HG02852 (cell line): ENCODE results near the gene ETV2.
A peak's percentile ranks its signal among the peaks of the same experiment; 100 is the strongest.
"Not testable (repeated sequence)": the region's sequence is repeated elsewhere in the genome, so short reads cannot be mapped to it uniquely, and the experiment has no call there.

Source experiments
- ATAC-seq: cut with Tn5 transposase; IDR thresholded peaks from one replicate; pipeline ENCODE4 v1.9.1; 2021; ENCODE audit warnings: mild to moderate bottlenecking, moderate library complexity; ENCODE audit not compliant: unreplicated experiment

ETV2 gene

DNA sequence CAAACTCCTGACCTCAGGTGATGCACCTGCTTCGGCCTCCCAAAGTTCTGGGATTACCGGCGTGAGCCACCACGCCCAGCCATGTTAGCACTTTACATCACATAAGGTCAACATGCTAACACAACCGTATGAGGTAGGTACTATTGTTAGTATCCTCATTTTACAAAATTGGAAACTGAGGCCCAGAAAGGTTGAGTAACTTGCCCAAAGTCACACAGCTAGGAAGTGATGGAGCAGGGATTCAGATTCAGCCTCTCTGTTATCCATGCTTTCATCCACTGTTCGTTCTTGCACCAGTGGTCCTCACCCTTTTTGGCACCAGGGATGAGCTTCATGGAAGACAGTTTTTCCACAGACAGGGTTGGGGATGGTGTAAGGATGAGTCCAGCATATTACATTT, 15.2 kb downstream of the ETV2 start:
- no peak for ATAC-seq

DNA sequence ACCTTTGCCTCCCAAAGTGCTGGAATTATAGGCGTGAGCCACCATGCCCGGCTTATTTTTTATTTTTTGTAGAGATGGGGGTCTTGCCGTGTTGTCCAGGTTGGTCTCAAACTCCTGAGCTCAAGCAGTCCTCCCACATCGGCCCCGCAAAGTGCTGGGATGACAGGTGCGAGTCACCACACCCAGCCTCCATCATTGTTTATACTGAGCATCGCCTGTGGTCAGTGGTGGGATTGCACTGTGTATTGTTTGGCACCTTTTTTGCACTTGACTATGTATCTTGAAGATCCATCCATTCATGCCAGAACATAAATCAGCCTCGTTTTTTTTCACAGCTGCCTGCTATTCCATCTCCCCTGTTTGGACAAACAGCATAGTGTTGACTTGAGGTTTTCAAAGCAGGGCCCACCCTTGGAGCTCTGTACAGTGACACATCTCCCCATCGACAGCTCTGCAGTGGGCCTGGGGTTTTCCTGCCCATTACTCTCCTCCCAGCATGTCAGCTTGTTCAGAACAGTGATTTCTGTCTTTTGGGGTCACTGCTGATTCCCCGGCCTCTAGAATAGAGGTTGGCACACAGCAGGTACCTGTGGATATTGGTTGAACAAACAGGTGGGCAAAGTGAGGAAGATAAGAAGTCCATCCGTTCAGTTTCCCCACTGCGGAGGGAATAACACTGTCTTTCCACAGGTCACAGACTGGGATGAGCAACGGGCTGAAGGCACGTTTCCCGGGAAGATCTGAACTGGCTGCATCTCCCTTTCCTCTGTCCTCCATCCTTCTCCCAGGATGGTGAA, 16.6 kb downstream of the ETV2 start:
- no peak for ATAC-seq

DNA sequence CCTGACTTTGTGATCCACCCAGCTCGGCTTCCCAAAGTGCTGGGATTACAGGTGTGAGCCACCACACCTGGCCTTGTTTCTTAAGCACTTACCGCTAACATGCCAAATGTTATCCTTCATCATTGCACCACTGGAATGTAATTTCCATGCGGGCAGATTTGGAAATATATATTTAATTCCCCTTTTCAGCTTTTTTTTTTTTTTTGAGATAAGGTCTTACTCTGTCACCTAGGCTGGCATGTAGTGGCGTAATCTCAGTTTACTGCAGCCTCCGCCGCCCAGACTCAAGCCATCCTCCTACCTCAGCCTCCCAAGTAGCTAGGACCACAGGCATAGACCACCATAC, 20.4 kb downstream of the ETV2 start:
- no peak for ATAC-seq

DNA sequence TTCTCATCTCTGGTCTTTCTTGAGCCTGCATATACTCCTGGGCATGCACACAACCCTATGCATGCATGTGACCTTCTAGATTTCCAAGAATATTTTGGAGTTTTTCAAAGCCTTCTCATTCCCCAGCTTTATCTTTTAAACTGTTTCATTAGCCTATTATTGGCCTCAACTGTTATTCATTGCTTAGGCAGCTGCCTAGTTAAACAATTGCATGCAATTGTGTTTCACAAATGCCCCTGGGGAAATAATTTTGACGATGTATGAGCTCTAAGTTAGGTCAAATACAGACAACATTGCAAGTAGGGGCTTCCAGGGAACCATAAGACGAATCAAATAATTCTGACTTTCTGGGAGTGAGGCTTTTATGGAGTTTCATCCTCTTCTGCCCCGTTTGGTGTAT, 22.4 kb downstream of the ETV2 start:
- no peak for ATAC-seq

DNA sequence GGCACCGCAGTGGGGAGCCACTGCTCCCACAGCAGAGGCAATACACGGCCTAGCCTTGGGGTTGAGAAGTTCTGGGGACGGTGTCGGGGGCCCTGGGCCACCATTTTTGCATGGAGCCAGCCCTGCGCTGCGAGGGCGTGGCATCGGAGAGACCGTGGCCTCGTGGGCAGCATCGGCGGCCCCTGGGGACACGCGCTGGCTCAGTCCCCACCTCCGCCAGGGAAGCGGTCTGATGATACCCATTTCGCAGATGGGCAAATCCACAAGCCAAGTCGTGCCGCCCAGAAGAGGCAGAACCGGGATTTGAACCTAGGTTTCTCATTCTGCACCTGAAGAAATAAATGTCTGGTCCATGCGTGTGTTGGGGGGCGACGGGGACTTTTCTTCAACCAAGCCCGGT, 23.6 kb downstream of the ETV2 start:
- no peak for ATAC-seq

DNA sequence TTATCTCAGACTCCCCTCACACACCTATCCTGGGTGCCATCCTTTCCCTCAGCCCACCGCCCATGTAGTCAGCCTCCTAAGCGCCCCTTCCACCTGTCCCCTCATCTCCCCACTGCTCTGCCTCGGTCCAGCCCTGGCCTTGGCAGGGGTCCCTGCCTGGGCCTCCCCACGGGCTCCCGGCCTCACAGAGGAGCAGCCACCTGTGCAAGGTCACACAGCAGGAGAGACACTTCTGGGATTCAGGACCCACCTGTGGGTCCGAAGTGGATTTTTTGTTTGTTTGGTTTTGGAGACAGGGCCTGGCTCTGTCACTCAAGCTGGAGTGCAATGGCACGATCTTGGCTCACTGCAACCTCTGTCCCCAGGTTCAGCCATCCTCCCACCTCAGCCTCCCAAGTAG, 24.1 kb downstream of the ETV2 start:
- ATAC-seq, result no peak

DNA sequence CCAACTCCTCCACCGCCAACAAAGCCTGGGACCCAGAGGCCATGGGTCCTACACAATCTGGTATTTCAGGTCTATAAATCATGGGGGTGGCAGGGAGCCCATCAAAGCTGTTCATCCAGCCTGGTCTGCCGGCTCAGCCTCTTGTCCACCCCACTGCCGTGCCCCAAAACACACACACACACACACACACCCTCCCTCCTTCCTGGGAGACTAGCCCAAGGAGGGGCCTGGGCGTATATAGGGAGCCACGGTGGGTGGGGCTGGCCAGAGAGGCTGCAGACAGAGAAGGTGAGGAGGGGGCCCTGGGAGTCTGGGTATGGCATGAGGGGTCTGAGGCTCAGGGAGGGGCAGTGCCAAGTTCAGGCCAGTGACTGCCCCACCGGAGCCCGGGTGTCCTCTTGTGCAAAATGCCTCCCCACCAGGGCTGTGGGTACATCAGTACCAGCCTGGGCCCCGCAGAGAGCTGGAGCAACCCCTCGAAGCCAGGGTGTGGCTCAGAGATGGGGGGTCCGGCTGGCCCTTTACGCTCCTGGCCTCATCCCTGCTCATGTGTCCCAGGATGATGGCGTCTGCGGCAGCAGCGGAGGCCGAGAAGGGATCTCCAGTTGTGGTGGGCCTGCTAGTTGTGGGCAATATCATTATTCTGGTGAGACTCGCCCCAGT, 24.8 kb downstream of the ETV2 start, which contains the start of gene UPK1A:
Gene UPK1A (plus strand): TSS at position 267 of the 663 bp plus-strand sequence. CDS start 296 bp downstream, at position 563.
- ATAC-seq, result no peak

DNA sequence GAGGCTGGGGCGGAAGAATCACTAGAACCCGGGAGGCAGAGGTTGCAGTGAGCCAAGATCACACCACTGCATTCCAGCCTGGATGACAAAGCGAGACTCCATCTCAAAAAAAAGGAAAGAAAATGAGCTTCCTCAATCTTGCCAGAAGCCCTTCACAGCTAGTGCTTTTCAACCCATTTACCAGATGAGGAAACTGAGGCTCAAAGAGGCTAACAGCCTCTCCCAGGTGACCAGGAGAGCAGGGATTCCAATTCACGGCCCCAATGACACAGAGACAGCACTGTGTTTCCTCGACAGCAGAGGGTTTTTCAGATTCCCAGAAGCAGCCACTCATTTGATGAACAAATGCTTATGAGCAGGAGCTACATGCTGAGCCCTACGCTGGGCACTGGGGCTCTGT, 28.0 kb downstream of the ETV2 start:
- no peak for ATAC-seq

DNA sequence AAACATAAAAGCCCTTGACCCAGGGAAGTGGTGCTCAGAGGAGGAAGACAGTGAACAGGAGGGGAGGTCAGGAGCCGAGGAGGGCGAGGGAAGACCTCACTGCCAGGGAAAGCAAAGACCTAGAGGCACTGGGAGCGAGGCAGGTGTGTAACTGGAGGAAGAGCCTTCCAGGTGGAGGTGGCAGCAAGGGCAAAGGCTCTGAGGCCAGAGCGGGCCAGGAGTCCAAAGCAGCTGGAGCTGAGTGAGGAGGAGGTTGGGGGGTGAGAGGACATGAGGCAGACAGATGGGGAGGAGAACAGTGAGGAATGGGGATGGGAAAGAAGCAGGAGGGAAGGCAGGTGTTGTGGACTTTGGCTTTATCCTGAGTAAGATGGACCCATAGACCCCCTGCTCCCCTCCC, 28.4 kb downstream of the ETV2 start:
- ATAC-seq, result no peak

DNA sequence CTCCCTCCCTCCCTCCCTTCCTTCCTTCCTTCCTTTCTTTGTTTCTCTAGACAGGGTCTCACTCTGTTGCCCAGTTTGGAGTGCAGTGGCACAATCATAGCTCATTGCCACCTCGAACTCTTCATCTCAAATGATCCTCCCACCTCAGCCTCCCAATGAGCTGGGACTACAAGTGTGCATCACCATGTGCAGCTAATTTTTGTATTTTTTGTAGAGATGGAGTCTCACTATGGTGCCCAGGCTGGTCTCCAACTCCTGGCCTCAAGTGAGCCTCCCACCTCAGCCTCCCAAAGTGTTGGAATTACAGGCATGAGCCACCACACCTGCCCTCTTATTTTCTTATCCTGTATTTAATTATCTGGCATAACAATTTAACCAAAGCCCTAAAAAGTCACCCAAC, 29.1 kb downstream of the ETV2 start:
- ATAC-seq, result no peak

DNA sequence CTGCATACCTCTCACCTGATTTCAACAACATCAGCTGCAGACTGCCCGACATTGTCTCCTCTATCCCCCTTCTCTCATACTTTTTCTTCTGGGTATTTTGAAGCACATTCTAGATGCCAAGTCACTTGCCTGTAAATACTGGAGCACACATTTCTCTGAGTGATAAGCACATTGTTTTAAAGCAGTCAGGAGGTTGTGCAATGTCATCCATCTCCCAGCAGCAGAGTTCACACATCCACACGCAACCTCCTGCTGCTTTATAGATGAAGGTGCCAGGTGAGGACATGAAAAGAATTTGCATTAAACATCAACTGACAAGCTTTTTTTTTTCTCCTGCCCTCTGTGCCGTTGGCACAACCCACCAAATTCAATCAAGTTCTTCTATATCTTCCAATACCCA, 30.3 kb downstream of the ETV2 start:
- ATAC-seq, result no peak

DNA sequence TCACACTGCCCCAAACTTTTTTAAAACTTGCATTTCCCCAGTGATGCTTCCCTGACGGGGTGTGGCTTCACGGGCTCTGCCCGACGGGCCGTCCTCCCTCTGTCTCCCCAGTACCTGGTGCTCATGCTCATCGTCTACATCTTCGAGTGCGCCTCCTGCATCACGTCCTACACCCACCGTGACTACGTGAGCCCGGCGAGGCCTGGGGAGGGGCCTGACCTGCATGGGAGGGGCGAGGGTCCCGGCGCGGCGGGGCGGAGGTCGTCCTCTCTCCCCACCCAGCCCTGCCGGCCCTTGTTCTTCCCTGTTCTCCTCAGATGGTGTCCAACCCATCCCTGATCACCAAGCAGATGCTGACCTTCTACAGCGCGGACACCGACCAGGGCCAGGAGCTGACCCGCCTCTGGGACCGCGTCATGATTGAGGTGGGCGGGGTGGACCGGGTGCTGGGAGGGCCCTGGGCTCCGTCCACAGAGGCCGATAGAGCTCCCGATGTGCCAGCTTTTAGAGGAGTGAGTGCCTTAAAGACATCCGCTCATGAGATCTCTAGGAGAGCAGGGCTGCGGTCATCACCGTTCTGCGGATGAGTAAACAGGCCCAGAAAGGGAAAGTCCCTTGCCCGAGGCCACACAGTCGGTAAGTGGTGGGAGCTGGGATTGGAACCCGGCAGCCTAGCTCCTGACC, 31.7 kb downstream of the ETV2 start:
- ATAC-seq, result no peak

DNA sequence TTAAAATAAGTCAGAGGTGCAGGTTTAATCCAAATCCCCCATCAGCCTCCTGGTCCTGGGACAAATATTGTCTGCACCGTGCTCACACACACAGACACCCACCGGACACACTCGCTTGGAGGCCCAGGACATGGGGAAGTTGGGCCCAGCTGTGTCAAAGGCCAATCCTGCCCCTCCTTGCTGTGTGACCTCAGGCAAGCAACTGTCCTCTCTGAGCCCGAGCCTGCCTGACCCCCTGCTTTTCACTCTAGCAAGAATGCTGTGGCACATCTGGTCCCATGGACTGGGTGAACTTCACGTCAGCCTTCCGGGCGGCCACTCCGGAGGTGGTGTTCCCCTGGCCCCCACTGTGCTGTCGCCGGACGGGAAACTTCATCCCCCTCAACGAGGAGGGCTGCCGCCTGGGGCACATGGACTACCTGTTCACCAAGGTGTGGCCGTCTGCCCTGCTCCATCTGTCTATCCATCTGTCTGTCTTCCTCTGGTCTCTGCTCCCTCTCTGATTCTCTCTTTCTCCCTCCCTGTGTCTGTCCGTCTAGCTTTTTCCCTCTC, 34.1 kb downstream of the ETV2 start:
- no peak for ATAC-seq

DNA sequence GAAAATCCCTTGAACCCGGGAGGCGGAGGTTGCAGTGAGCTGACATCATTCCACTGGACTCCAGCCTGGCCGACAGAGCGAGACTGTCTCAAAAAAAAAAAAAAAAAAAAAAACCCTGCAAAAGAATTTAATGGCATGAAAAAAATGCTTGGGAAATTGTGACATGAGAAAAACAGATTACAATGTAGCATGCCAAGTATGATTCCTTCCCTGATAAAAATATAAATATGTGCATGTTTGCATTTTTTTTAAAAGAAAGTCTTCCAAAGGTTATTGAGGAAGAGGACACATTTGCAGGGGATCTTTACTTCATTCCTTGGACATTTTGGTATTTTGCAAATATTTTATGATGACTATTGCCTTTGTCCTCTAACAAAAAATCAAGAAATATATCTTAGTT, 48.3 kb downstream of the ETV2 start:
- ATAC-seq, result no peak

DNA sequence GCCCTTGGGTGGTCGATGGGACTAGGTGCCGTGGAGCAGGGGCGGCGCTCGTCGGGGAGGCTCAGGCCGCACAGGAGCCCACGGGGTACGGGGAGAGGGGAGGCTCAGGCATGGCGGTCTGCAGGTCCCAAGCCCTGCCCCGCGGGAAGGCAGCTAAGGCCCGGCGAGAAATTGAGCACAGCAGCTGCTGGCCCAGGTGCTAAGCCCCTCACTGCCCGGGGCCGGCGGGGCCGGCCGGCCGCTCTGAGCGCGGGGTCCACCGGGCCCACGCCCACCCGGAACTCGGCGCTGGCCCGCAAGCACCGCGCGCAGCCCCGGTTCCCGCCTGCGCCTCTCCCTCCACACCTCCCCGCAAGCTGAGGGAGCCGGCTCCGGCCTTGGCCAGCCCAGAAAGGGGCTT, 49.6 kb downstream of the ETV2 start:
- not testable (repeated sequence) for ATAC-seq

DNA sequence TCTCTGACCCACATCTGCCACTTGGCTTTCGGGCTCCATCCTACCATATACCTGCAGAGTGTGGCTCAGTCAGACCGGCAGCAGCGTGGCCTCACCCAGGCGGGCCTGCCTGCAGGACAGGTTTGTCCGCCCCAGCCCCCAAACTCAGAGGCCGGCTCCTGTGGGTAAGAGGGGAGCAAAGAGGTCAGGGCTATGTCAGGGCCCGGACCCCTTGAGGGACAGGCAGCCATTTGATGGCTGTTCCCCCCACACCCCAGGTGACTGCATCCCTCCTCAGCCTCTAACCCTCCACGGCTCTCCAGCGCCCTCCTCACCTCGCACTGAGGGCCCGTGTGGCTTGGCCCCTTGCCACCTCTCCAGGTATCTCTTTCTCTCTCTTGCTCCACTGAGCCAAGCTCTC, 50.5 kb downstream of the ETV2 start:
- ATAC-seq, result no peak

DNA sequence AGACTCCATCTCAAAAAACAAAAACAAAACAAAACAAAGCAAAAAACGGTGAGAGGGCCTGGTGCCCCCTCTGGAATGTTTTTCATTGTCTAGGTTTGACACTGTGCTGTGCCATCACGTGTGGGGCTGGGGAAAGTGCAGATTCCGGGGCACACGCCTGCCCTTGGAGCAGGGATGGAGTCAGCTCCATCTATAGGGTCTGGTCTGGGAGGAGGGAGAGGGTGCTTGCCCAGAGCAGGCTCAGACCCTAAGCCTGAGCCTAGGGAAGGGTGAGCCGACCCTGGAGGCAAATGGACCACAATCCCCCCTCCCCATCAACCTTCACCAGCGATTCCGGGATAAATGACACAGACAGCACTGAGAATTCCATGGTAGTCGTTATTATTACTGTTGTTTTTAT, 51.9 kb downstream of the ETV2 start:
- ATAC-seq, result no peak

DNA sequence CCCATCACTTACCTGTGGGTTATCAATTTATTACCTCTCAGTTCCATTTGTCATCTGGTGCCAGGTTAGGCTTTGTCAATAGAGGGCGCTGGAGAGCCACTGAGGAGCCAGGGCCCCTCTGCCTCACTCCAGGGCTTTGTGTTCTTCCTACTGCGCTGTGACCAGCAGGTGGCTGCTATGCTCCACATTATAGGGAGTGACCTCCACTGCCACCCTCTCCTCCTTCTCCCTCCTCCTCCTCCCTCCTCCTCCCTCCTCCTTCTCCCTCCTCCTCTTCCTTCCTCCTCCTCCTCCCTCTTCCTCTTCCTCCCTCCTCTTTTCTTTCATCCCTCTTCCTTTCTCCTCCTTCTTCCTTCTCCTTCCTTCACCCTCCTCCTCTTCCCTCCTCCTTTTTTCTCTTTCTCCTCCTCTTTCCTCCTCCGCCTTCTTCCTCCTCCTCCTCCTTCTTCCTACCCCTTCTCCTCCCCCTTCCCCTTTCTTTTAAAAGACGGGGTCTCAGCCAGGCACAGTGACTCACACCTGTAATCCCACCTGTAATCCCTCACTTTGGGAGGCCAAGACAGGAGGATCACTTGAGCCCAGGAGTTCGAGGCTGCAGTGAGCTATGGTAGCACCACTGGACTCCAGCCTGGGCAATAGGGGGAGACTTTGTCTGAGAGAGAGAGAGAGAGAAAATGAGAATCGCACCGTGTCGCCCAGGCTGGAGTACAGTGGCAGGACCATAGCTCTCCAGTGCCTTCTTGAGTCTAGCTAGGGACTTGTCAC, 52.5 kb downstream of the ETV2 start:
- ATAC-seq, result peak; percentile 66
